ENCODE data around the gene CFAP251.

The CFAP251 gene

GRCh38 chr12:121946313-121947025 lies 28.1 kb downstream of the CFAP251 start:
- DNase-seq = no peak

DNA sequence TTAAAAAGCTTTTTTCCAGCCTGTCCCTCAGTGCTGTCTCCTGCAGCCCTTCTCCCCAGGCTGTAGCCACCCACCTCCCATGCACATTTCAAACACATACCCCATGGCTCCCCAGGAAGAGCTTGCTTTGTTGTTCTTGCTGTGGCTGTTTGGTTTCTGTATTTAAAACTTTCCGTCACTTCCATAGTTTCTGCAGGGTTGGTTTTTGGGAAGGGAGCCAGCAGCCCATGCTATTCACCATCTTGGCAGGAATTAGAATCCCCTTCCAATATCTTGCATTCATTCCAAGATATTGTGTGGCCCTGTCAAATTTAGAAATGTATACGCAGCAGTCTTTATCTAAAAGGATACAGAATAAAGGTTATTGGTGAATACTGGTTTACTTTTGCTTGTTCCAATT lies 29.6 kb downstream of the CFAP251 start:
- DNase-seq = no peak

- no peak for DNase-seq
Observed at GRCh38 chr12:121949648-121950397, 31.4 kb downstream of the CFAP251 start.

GRCh38 chr12:121953117-121953692 lies 34.8 kb downstream of the CFAP251 start:
- DNase-seq = no peak

DNA sequence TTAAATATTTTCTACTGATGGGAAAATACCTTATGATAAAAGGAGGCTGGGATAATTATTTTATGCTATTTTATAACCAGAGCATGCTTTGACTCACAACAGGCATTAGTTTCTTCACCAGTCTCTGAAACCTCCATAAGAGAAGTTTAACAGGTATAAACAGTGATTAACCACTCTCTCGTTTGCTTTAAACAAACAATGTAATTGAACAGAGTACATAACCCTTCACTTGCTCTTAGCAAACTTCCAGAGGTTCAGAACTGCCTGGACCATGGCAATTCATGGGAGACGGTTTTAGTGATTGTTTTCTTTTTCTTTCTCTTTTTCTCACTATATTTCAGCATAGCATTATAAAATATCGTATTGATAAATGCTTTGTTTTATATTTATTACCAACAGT lies 35.3 kb downstream of the CFAP251 start:
- DNase-seq = no peak

- no peak for DNase-seq
Observed at GRCh38 chr12:121955258-121956237, 37.2 kb downstream of the CFAP251 start.

- DNase-seq = no peak
Observed at GRCh38 chr12:121957861-121958515, 39.6 kb downstream of the CFAP251 start.

- no peak for DNase-seq
Observed at GRCh38 chr12:121958541-121959240, 40.3 kb downstream of the CFAP251 start.

DNA sequence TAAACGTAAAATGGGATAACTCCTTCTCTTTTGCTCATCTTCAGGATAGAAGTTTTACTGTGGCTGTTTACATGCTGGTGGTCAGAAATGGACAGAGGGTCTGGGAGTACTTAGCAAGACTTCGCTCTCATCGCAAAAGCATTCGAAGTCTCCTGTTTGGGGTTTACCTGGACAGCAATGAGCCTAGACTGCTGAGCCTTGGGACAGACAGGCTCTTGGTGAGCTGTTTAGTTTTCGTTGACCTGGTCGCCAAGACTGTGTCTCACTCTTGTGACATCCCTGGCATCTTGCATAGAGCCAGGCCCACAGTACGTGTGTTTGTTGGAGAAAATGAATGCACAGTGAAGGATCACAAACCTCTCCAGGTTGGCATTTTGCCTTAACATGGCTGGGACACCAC lies 42.1 kb downstream of the CFAP251 start:
- no peak for DNase-seq

GRCh38 chr12:121961195-121961879 lies 42.9 kb downstream of the CFAP251 start:
- no peak for DNase-seq

DNA sequence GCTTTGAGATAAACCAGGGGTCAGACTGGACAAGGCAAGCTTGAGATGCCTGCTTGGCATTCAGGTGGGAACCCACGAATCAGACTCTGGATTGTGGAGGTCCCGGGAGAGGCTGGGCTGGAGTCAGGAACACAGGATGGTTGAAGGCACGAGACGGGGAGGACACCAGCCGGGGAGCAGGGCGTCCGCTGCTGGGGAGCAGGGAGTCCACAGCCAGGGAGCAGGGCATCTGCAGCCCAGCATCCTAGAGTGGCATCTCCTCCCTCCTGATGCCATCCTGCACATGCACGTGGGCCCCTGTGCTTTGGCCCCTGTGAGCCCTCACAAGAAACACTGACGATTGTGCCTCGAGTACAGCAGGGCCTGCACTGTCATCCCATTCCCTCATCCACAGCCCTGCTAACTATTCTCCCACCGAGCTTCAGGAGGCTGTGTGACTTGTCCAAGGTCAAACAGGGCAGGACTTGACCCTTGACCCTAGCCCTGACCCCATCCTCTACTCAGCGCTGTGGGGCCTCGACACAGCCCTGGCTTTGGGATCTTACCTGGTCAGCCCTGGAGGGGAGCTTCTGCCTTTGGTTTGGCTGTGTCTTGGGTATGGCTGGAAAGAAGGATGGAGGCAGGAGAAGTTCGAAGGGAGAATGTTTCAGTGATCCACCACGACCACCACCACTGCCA lies 45.1 kb downstream of the CFAP251 start:
- DNase-seq = no peak

DNA sequence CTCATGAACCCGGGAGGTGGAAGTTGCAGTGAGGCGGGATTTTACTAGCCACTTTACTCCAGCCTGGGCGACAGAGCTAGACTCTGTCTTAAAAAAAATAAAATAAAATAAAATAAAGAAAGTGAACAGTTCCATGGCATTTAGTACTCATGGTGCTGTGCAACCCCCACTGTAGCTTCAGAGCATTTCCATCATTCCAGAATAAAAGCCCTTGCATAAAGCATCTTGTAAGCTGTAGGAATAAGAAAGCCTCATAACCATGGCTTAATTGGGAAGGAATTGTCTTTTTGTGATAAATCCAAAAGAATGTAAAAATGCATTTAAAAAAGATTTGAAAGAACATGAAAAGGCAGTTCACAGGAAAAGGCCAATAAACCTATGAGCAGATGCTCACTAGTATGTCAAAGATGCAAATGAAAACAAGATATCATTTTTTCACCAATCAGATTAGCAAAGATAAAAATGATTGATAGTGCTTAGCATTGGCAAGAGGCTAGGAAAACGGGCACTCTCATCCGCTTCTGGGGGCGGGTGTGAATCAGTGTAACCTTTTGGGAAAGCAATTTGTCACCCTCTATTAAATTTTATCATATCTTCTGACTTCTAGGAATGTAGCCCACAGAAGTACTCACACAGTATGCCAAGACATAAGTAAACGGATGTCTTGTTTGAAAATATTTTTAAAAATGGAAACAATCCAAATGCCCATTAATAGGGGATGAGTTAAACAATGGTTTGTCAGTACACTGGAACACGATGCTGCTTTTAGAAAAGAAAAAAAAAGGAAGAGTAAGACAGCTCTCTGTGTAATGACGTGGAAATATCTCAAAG lies 46.6 kb downstream of the CFAP251 start:
- DNase-seq = no peak

DNA sequence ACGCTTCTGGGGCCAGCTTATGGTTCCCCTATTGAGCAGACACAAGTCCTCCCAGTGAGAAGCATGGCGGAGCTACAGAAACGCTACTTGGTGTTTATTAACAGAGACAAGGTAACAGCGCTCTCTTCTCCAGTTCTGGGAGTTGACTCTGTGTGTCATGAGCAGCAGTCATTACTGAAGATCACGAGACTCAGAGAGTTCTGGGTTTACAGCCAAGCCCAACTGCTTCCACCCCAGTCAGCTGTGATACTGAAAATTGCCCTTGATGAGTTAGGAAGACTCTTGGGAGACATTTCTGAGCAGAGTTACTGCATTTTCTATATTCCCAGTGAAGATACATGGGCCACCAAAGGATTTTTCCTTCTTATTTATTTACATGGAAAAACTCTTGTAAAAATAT lies 48.6 kb downstream of the CFAP251 start:
- no peak for DNase-seq

DNA sequence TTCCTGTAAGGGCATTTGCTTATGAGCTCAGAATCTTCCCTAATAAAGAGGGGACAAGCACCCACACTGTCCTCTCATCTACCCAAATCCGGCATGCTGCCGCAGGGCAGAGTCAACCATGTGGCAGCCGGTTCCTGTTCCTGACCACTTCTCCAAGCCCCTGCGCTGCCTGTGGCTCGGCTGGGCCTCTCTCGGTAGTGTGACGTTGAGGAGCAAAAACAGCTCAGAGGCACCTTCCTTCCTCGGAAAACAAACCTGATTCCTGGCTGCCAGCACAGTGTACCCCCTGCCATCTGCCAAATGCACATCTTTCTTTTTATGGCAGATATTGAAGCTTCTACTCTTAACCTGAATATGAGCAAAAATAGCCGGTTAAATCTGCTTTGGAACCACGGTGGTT lies 50.5 kb downstream of the CFAP251 start:
- no peak for DNase-seq

DNA sequence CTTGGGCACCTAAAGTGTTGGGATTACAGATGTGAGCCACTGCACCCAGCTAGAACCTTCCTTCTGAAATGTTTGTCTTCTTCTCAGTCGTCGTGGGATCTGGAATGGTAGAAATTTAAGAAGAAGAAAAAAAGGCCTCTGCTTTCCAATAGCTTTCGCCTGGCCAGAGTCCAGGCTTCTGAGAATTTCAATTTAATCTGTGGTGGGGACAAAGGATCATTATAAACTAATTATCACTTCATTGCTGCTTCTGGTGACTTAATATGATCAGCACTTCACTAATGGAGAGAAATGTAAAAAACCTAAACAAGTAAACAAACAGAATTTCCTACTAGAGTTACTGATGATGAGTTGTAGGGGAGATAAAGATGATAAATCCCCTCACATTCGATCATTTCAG lies 51.3 kb downstream of the CFAP251 start:
- no peak for DNase-seq

DNA sequence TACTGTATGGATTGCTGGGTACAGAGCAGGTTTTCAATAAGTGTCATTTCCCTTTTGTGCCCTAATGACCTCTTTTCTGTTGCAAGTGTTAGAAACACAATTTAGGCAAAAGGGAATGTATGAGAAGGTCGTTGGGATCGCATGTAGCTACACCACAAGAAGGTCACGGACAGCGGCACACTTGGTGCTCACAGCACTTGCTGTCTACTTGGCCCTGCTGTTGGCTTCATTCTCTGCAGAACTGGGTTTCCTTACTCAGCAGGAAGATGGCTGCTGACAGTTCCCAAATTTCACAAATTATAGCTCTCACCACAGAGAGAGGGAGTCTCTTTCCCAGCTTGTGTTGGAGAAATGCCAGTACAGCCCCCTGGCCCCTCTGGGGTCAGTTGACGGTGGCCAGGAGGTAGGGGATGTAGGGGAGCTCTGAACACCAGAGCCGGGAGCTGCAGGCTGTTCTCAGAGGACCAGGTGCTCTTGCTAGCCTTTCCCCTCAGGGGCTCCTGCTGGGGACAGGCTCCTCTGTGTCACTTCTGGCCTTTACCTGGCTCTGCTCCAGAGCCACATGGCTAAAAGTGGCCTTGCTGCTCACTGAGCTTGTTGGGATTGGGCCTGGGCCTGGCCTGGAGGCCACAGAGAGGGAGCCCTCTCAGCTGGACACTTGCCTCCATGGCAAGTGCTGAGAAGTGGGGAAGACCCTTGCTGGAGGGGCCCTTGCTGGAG lies 52.3 kb downstream of the CFAP251 start:
- DNase-seq = no peak

GRCh38 chr12:121974026-121974985 lies 55.9 kb downstream of the CFAP251 start:
- DNase-seq = no peak

- DNase-seq = no peak
Observed at GRCh38 chr12:121975021-121975420, 56.6 kb downstream of the CFAP251 start.
